Peyer's patch (tissue), 4 donors: Measurements from ENCODE around the gene ALKBH1. TPM values are rescaled to one million over a fixed set of nuclear protein-coding genes. Genes with fewer than 3 reads are reported as not detected.
"Not testable (repeated sequence)": the region's sequence is repeated elsewhere in the genome, so short reads cannot be mapped to it uniquely, and the experiment has no call there.

Experiments
- DNase-seq, 3 donors: peaks; one replicate each; pipeline ENCODE4 v3.0.0-alpha.2; 2017 to 2019
- H3K27ac ChIP-seq, 4 donors: fragments of 200-600 bp; sonication (generic); one replicate each; pipeline ENCODE4 v1.5.1; 2016 to 2019
- H3K27me3 ChIP-seq, 2 donors: fragments of 200-600 bp; sonication (generic); one replicate each; pipeline ENCODE4 v1.5.1; 2019
- H3K36me3 ChIP-seq, 3 donors: fragments of 200-600 bp; sonication (generic); one replicate each; pipeline ENCODE4 v1.5.1; 2016 to 2019
- H3K4me1 ChIP-seq, 4 donors: fragments of 200-600 bp; sonication (generic); one replicate each; pipeline ENCODE4 v1.5.1; 2016 to 2019
- H3K4me3 ChIP-seq, 4 donors: fragments of 200-600 bp; sonication (generic); 1 replicate in 3 of 4; 2 replicates in 1 of 4; pipeline ENCODE4 v1.5.1; 2016 to 2019; ENCODE audit warnings: mild to moderate bottlenecking in 1 of 4
- H3K9me3 ChIP-seq, 4 donors: fragments of 200-600 bp; sonication (generic); one replicate each; pipeline ENCODE4 v1.5.1; 2016 to 2019; ENCODE audit warnings: mild to moderate bottlenecking in 1 of 4
- CTCF ChIP-seq, 6 experiments: fragments of 450-650 bp in 4 of 6; fragments of 200-600 bp in 2 of 6; sonication (generic) in 1 of 6; IDR thresholded peaks; one replicate each; pipeline ENCODE4 v1.5.1; 2017 to 2019; ENCODE audit warnings: antibody characterized with exemption in 6 of 6, mild to moderate bottlenecking in 3 of 6, moderate library complexity in 1 of 6
- POLR2A ChIP-seq, 2 donors: fragments of 450-650 bp; IDR thresholded peaks; one replicate each; pipeline ENCODE4 v1.5.1; 2017; ENCODE audit warnings: antibody characterized with exemption in 2 of 2, mild to moderate bottlenecking in 2 of 2, moderate library complexity in 2 of 2
- total RNA-seq, 4 donors: library from RNA; depleted of rRNA; stranded (reverse); fragments of >200 nt; gene quantifications; one replicate each; pipeline ENCODE4 v1.1.0, GENCODE V29; 2016

ALKBH1 gene
- total RNA-seq, 4 donors from 2014 or later, result 12.6 to 15.4 (median 14.2) TPM

- Histone ChIP-seq H3K4me1 (peaks cover 0 to 6% (median 0%) of the 10 kb centered on the region in 4 donors), H3K9me3 (no peaks in the 10 kb centered on the region), H3K36me3 (peaks cover 0 to 34% (median 0%) of the 10 kb centered on the region in 3 donors), H3K27ac (no peak overlapping the region), H3K27me3 (no peaks in the 10 kb centered on the region), H3K4me3 (no peak overlapping the region)
- no peak for TF ChIP-seq POLR2A (IDR thresholded peaks at IDR 0.05)
- no peak for TF ChIP-seq CTCF (IDR thresholded peaks at IDR 0.05)
- DNase-seq, result no peak
Measured at GRCh38 chr14:77673193-77673592, 34.6 kb downstream of the ALKBH1 start.

GRCh38 chr14:77667331-77667730, 40.5 kb downstream of the ALKBH1 start:
- H3K4me3 ChIP-seq, result no peak overlapping the region
- H3K9me3 ChIP-seq, result no peaks in the 10 kb centered on the region
- TF ChIP-seq POLR2A (IDR thresholded peaks at IDR 0.05) (no peak), CTCF (IDR thresholded peaks at IDR 0.05) (no peak)
- H3K27ac ChIP-seq, result no peak overlapping the region
- no peaks in the 10 kb centered on the region for H3K27me3 ChIP-seq
- no peak for DNase-seq
- H3K36me3 ChIP-seq, result peaks cover 0 to 4% (median 0%) of the 10 kb centered on the region in 3 donors
- H3K4me1 ChIP-seq, result no peaks in the 10 kb centered on the region

GRCh38 chr14:77663293-77663692, 44.5 kb downstream of the ALKBH1 start:
- Histone ChIP-seq H3K27me3 (no peaks in the 10 kb centered on the region), H3K36me3 (no peaks in the 10 kb centered on the region), H3K4me1 (no peaks in the 10 kb centered on the region), H3K9me3 (no peaks in the 10 kb centered on the region), H3K27ac (no peak overlapping the region), H3K4me3 (no peak overlapping the region)
- DNase-seq, result no peak
- no peak for TF ChIP-seq CTCF (IDR thresholded peaks at IDR 0.05)
- no peak for TF ChIP-seq POLR2A (IDR thresholded peaks at IDR 0.05)

DNA sequence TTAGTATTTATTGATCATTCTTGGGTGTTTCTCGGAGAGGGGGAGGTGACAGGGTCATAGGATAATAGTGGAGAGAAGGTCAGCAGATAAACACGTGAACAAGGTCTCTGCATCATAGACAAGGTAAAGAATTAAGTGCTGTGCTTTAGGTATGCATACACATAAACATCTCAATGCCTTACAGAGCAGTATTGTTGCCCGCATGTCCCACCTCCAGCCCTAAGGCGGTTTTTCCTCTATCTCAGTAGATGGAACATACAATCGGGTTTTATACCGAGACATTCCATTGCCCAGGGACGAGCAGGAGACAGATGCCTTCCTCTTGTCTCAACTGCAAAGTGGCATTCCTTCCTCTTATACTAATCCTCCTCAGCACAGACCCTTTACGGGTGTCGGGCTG, 46.3 kb downstream of the ALKBH1 start:
- H3K27ac ChIP-seq, result not testable (repeated sequence)

GRCh38 chr14:77660754-77661153, 47.1 kb downstream of the ALKBH1 start:
- H3K27ac ChIP-seq, result no peak overlapping the region

More for the DNA sequence above, 46.3 kb downstream of the ALKBH1 start:
- not testable (repeated sequence) for H3K4me3 ChIP-seq, H3K27me3 ChIP-seq, H3K36me3 ChIP-seq, DNase-seq, H3K9me3 ChIP-seq, H3K4me1 ChIP-seq

GRCh38 chr14:77659831-77660230, 48.0 kb downstream of the ALKBH1 start:
- Histone ChIP-seq H3K4me3 (no peak overlapping the region), H3K36me3 (no peaks in the 10 kb centered on the region), H3K4me1 (peaks cover 0 to 1% (median 0%) of the 10 kb centered on the region in 4 donors), H3K27me3 (no peaks in the 10 kb centered on the region), H3K27ac (no peak overlapping the region), H3K9me3 (no peaks in the 10 kb centered on the region)
- no peak for DNase-seq
- TF ChIP-seq POLR2A (IDR thresholded peaks at IDR 0.05) (no peak), CTCF (IDR thresholded peaks at IDR 0.05) (no peak)

More at GRCh38 chr14:77660754-77661153, 47.1 kb downstream of the ALKBH1 start:
- H3K9me3 ChIP-seq, result no peaks in the 10 kb centered on the region
- H3K4me1 ChIP-seq, result no peaks in the 10 kb centered on the region
- H3K4me3 ChIP-seq, result no peak overlapping the region
- no peaks in the 10 kb centered on the region for H3K27me3 ChIP-seq
- no peak for TF ChIP-seq CTCF (IDR thresholded peaks at IDR 0.05)
- TF ChIP-seq POLR2A (IDR thresholded peaks at IDR 0.05), result no peak
- no peaks in the 10 kb centered on the region for H3K36me3 ChIP-seq
- DNase-seq, result no peak
